Measurements from ENCODE around the gene OR10J4. TPM values are rescaled to one million over a fixed set of nuclear protein-coding genes. Genes with fewer than 3 reads are reported as not detected.

The OR10J4 gene
- total RNA-seq, 5 donors from 2014 or later (not counting 1 experiment from before 2014, with no cell fraction given), result not detected

DNA sequence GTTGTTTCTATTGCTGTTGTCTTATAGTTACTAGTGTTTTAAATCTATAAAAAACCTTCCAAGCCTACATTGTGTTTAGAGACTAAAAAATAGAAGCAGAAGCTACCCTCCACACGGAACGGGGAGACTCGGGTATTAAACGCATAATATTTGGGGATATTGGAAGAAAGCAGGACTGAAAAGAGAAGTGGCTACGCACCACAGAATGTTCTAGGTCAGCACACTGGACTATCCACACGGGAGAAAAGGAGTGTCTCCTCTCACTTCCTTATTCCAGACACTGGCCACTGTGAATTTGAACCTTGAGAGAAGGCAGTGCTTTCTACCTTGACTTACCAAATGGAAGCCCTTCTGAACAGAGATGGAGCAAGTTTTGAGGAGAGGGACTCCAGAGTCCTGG, 1.0 kb upstream of the OR10J4 start:
- DNase-seq, result no peak
- no CpG with 5 or more reads among the region's 6 CpGs for WGBS (ENCODE audit: insufficient coverage)
- Mint-ChIP-seq H3K36me3 (no peaks in the 10 kb centered on the region), H3K4me3 (no peak overlapping the region), H3K27ac (no peak overlapping the region), H3K4me1 (no peaks in the 10 kb centered on the region), H3K27me3 (peaks cover 5 to 19% of the 10 kb centered on the region in 2 donors), H3K9me3 (peaks cover 0 to 6% (median 0%) of the 10 kb centered on the region in 3 donors)
- no peak for ATAC-seq (replicated peaks in 1 of 4)
- Histone ChIP-seq H3K27me3 (replicated peaks in 1 of 2; ENCODE audit: control insufficient read depth in 2 of 2, extremely low read depth in 1 of 2, insufficient read depth in 2 of 2, low read length in 1 of 2) (no peaks in the 10 kb centered on the region), H3K9me3 (no peaks in the 10 kb centered on the region), H3K4me1 (ENCODE audit: control insufficient read depth in 1 of 2, extremely low read depth in 1 of 2, insufficient read depth in 2 of 2, low read length in 2 of 2) (no peaks in the 10 kb centered on the region), H3K4me3 (ENCODE audit: control insufficient read depth in 1 of 2, extremely low read depth in 1 of 2, low read length in 1 of 2) (no peak overlapping the region), H3K36me3 (ENCODE audit: control insufficient read depth in 2 of 2, extremely low read depth in 1 of 2, insufficient read depth in 1 of 2, low read length in 1 of 2) (no peaks in the 10 kb centered on the region), H3K27ac (ENCODE audit: low read length) (no peak overlapping the region)
- POLR2A ChIA-PET, result no interaction called here
- CTCF ChIA-PET, result no interaction called here

DNA sequence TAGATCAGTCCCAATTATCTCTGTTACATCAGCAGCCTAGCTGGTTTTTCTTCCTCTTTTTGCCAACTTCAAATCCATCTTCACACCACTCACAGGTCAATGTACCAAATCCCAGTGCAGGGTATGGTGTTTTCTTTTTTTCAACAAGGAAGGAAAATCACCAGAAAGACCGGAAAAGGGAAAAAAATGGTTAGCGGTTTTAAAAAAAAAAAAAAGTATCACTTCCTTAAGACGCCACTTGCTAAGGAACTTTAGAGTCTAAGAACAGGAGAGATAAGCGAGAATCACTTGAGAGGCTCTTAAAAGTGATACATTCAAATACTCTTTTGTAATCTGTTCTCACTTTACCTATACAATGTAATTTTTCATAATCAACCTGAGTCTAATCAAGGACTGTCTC, 4.5 kb downstream of the OR10J4 start:
- DNase-seq, result no peak
- ATAC-seq (replicated peaks in 1 of 4), result no peak
- H3K4me1 Mint-ChIP-seq, result no peaks in the 10 kb centered on the region
- H3K4me3 Mint-ChIP-seq, result no peak overlapping the region
- no peak overlapping the region for H3K27ac Mint-ChIP-seq
- peaks cover 12 to 35% of the 10 kb centered on the region in 2 donors for H3K27me3 Mint-ChIP-seq
- WGBS (ENCODE audit: insufficient coverage), result no CpG with 5 or more reads among the region's 4 CpGs
- ChIA-PET POLR2A (no interaction called here), CTCF (no interaction called here)
- no peak overlapping the region for H3K4me3 ChIP-seq (ENCODE audit: control insufficient read depth in 1 of 2, extremely low read depth in 1 of 2, low read length in 1 of 2)
- H3K36me3 ChIP-seq (ENCODE audit: control insufficient read depth in 2 of 2, extremely low read depth in 1 of 2, insufficient read depth in 1 of 2, low read length in 1 of 2), result no peaks in the 10 kb centered on the region
- no peaks in the 10 kb centered on the region for H3K36me3 Mint-ChIP-seq
- H3K27me3 ChIP-seq (replicated peaks in 1 of 2; ENCODE audit: control insufficient read depth in 2 of 2, extremely low read depth in 1 of 2, insufficient read depth in 2 of 2, low read length in 1 of 2), result peaks cover 0 to 4% of the 10 kb centered on the region in 2 experiments
- H3K9me3 ChIP-seq, result no peaks in the 10 kb centered on the region
- H3K27ac ChIP-seq (ENCODE audit: low read length), result no peak overlapping the region
- H3K4me1 ChIP-seq (ENCODE audit: control insufficient read depth in 1 of 2, extremely low read depth in 1 of 2, insufficient read depth in 2 of 2, low read length in 2 of 2), result no peaks in the 10 kb centered on the region
- peaks cover 0 to 4% (median 0%) of the 10 kb centered on the region in 3 donors for H3K9me3 Mint-ChIP-seq

GRCh38 chr1:159439422-159439821, 7.4 kb downstream of the OR10J4 start, which contains the start of gene OR10J1:
Gene OR10J1, plus strand, starts transcription at chr1:159439722. Its CDS starts 70 bp downstream, at chr1:159439792.
- Mint-ChIP-seq H3K4me1 (no peaks in the 10 kb centered on the region), H3K27ac (no peak within 1 kb of the TSS), H3K27me3 (peaks cover 11 to 39% of the 10 kb centered on the region in 2 donors), H3K36me3 (no peaks in the 10 kb centered on the region), H3K4me3 (no peak within 1 kb of the TSS), H3K9me3 (peaks cover 0 to 4% (median 0%) of the 10 kb centered on the region in 3 donors)
- peaks cover 0 to 4% of the 10 kb centered on the region in 2 experiments for H3K27me3 ChIP-seq (replicated peaks in 1 of 2; ENCODE audit: control insufficient read depth in 2 of 2, extremely low read depth in 1 of 2, insufficient read depth in 2 of 2, low read length in 1 of 2)
- DNase-seq, result no peak
- H3K9me3 ChIP-seq, result no peaks in the 10 kb centered on the region
- ChIA-PET CTCF (no interaction called here), POLR2A (no interaction called here)
- no peaks in the 10 kb centered on the region for H3K4me1 ChIP-seq (ENCODE audit: control insufficient read depth in 1 of 2, extremely low read depth in 1 of 2, insufficient read depth in 2 of 2, low read length in 2 of 2)
- H3K36me3 ChIP-seq (ENCODE audit: control insufficient read depth in 2 of 2, extremely low read depth in 1 of 2, insufficient read depth in 1 of 2, low read length in 1 of 2), result no peaks in the 10 kb centered on the region
- ATAC-seq (replicated peaks in 1 of 4), result no peak
- H3K27ac ChIP-seq (ENCODE audit: low read length), result no peak within 1 kb of the TSS
- H3K4me3 ChIP-seq (ENCODE audit: control insufficient read depth in 1 of 2, extremely low read depth in 1 of 2, low read length in 1 of 2), result no peak within 1 kb of the TSS

GRCh38 chr1:159441360-159441759, 9.4 kb downstream of the OR10J4 start:
- POLR2A ChIA-PET, result no interaction called here
- no peak for DNase-seq
- no peak overlapping the region for H3K4me3 Mint-ChIP-seq
- no peaks in the 10 kb centered on the region for H3K4me1 Mint-ChIP-seq
- Histone ChIP-seq H3K27ac (ENCODE audit: low read length) (no peak overlapping the region), H3K36me3 (ENCODE audit: control insufficient read depth in 2 of 2, extremely low read depth in 1 of 2, insufficient read depth in 1 of 2, low read length in 1 of 2) (no peaks in the 10 kb centered on the region), H3K9me3 (no peaks in the 10 kb centered on the region), H3K4me1 (ENCODE audit: control insufficient read depth in 1 of 2, extremely low read depth in 1 of 2, insufficient read depth in 2 of 2, low read length in 2 of 2) (no peaks in the 10 kb centered on the region), H3K27me3 (replicated peaks in 1 of 2; ENCODE audit: control insufficient read depth in 2 of 2, extremely low read depth in 1 of 2, insufficient read depth in 2 of 2, low read length in 1 of 2) (peaks cover 0 to 4% of the 10 kb centered on the region in 2 experiments), H3K4me3 (ENCODE audit: control insufficient read depth in 1 of 2, extremely low read depth in 1 of 2, low read length in 1 of 2) (no peak overlapping the region)
- CTCF ChIA-PET, result no interaction called here
- no peak overlapping the region for H3K27ac Mint-ChIP-seq
- ATAC-seq (replicated peaks in 1 of 4), result no peak
- peaks cover 9 to 28% of the 10 kb centered on the region in 2 donors for H3K27me3 Mint-ChIP-seq
- no peaks in the 10 kb centered on the region for H3K9me3 Mint-ChIP-seq
- H3K36me3 Mint-ChIP-seq, result no peaks in the 10 kb centered on the region

- CTCF ChIA-PET, result no interaction called here
Observed at GRCh38 chr1:159442428-159442827, 10.4 kb downstream of the OR10J4 start.

DNA sequence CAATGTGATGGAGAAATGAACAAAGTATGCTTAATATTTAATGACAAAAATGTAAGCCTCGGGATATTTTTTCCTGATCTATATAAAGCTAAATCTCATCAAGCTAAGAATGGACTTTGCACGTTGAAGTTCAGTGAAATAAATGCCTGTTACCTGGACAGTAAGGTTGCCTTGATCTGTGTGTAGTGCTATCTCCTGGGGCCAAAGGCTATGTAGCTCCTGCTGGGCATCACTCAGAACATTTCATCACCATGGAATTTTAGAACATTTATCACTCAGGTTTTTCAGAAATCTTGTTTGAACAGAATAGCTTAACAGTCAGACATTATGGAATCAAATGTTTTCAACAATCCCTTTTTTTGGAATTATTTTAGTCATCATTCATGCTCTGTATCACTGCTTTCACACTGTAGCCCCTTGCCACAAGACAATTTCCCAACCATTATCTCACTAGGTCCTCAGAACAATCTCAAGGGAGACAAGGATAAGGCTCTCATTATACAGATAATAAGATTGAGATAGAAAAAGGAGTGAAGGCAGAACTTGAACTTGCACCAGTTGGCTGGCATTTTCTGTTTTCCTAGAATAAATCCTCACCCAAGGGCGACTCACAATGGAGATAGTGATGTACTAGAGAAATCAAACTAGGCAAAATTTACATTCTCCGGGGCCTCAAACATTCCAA, 11.2 kb downstream of the OR10J4 start:
- ATAC-seq (replicated peaks in 1 of 4) (no peak), DNase-seq (no peak)
- no peak overlapping the region for H3K27ac ChIP-seq (ENCODE audit: low read length)
- 53% methylated on average over 2 of the region's 4 CpGs for WGBS (ENCODE audit: insufficient coverage)
- no peaks in the 10 kb centered on the region for H3K4me1 ChIP-seq (ENCODE audit: control insufficient read depth in 1 of 2, extremely low read depth in 1 of 2, insufficient read depth in 2 of 2, low read length in 2 of 2)
- H3K27ac Mint-ChIP-seq, result no peak overlapping the region
- H3K27me3 ChIP-seq (replicated peaks in 1 of 2; ENCODE audit: control insufficient read depth in 2 of 2, extremely low read depth in 1 of 2, insufficient read depth in 2 of 2, low read length in 1 of 2), result no peaks in the 10 kb centered on the region
- H3K27me3 Mint-ChIP-seq, result peaks cover 4 to 21% of the 10 kb centered on the region in 2 donors
- H3K4me3 Mint-ChIP-seq, result no peak overlapping the region
- ChIA-PET CTCF (no interaction called here), POLR2A (no interaction called here)
- no peaks in the 10 kb centered on the region for H3K9me3 ChIP-seq
- peaks cover 4 to 10% (median 5%) of the 10 kb centered on the region in 3 donors for H3K9me3 Mint-ChIP-seq
- no peaks in the 10 kb centered on the region for H3K36me3 Mint-ChIP-seq
- H3K4me3 ChIP-seq (ENCODE audit: control insufficient read depth in 1 of 2, extremely low read depth in 1 of 2, low read length in 1 of 2), result no peak overlapping the region
- H3K36me3 ChIP-seq (ENCODE audit: control insufficient read depth in 2 of 2, extremely low read depth in 1 of 2, insufficient read depth in 1 of 2, low read length in 1 of 2), result no peaks in the 10 kb centered on the region
- no peaks in the 10 kb centered on the region for H3K4me1 Mint-ChIP-seq

More at GRCh38 chr1:159442428-159442827, 10.4 kb downstream of the OR10J4 start:
- DNase-seq (no peak), ATAC-seq (replicated peaks in 1 of 4) (no peak)
- WGBS (ENCODE audit: insufficient coverage), result no CpG with 5 or more reads among the region's 2 CpGs
- peaks cover 9 to 27% of the 10 kb centered on the region in 2 donors for H3K27me3 Mint-ChIP-seq
- POLR2A ChIA-PET, result no interaction called here
- no peak overlapping the region for H3K27ac Mint-ChIP-seq
- Histone ChIP-seq H3K27ac (ENCODE audit: low read length) (no peak overlapping the region), H3K9me3 (no peaks in the 10 kb centered on the region), H3K27me3 (replicated peaks in 1 of 2; ENCODE audit: control insufficient read depth in 2 of 2, extremely low read depth in 1 of 2, insufficient read depth in 2 of 2, low read length in 1 of 2) (peaks cover 0 to 4% of the 10 kb centered on the region in 2 experiments), H3K36me3 (ENCODE audit: control insufficient read depth in 2 of 2, extremely low read depth in 1 of 2, insufficient read depth in 1 of 2, low read length in 1 of 2) (no peaks in the 10 kb centered on the region), H3K4me3 (ENCODE audit: control insufficient read depth in 1 of 2, extremely low read depth in 1 of 2, low read length in 1 of 2) (no peak overlapping the region), H3K4me1 (ENCODE audit: control insufficient read depth in 1 of 2, extremely low read depth in 1 of 2, insufficient read depth in 2 of 2, low read length in 2 of 2) (no peaks in the 10 kb centered on the region)
- H3K36me3 Mint-ChIP-seq, result no peaks in the 10 kb centered on the region
- H3K9me3 Mint-ChIP-seq, result peaks cover 0 to 4% (median 0%) of the 10 kb centered on the region in 3 donors
- no peak overlapping the region for H3K4me3 Mint-ChIP-seq
- H3K4me1 Mint-ChIP-seq, result no peaks in the 10 kb centered on the region

DNA sequence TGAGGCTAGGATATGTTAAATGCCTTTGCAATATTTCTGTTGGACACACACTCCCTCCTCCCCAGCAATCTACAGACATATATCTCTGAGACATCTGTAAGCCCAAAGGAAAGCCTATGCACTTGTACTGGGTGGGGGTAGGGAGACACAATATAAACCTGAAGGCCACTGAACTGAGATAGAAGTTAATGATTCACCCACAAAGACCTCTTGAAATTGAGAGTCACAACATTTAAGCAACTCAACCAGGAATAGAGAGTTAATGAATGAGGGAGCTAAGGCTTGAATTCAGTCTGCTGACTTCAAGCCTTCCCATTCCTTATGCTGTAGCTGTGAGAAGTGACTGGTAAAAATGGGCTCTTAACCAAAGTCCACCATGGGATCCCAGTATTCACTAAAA, 12.5 kb downstream of the OR10J4 start:
- no peaks in the 10 kb centered on the region for H3K4me1 ChIP-seq (ENCODE audit: control insufficient read depth in 1 of 2, extremely low read depth in 1 of 2, insufficient read depth in 2 of 2, low read length in 2 of 2)
- no peaks in the 10 kb centered on the region for H3K27me3 ChIP-seq (replicated peaks in 1 of 2; ENCODE audit: control insufficient read depth in 2 of 2, extremely low read depth in 1 of 2, insufficient read depth in 2 of 2, low read length in 1 of 2)
- ChIA-PET POLR2A (no interaction called here), CTCF (no interaction called here)
- H3K4me3 ChIP-seq (ENCODE audit: control insufficient read depth in 1 of 2, extremely low read depth in 1 of 2, low read length in 1 of 2), result no peak overlapping the region
- H3K27ac Mint-ChIP-seq, result no peak overlapping the region
- peaks cover 4 to 11% (median 9%) of the 10 kb centered on the region in 3 donors for H3K9me3 Mint-ChIP-seq
- ATAC-seq (replicated peaks in 1 of 4), result no peak
- H3K27me3 Mint-ChIP-seq, result peaks cover 3 to 21% of the 10 kb centered on the region in 2 donors
- no peaks in the 10 kb centered on the region for H3K36me3 Mint-ChIP-seq
- no peak overlapping the region for H3K27ac ChIP-seq (ENCODE audit: low read length)
- no peaks in the 10 kb centered on the region for H3K9me3 ChIP-seq
- no peaks in the 10 kb centered on the region for H3K36me3 ChIP-seq (ENCODE audit: control insufficient read depth in 2 of 2, extremely low read depth in 1 of 2, insufficient read depth in 1 of 2, low read length in 1 of 2)
- no peak overlapping the region for H3K4me3 Mint-ChIP-seq
- H3K4me1 Mint-ChIP-seq, result no peaks in the 10 kb centered on the region
- no peak for DNase-seq

Measured in T-cell (primary cell).